Naive B cell (primary cell): ENCODE results near the gene RCAN2. TPM values are rescaled to one million over a fixed set of nuclear protein-coding genes. Genes with fewer than 3 reads are reported as not detected.
A peak's percentile ranks its signal among the peaks of the same experiment; 100 is the strongest.

Experiments used
- ATAC-seq, 2 donors: fragments of 150-1000 bp; cut with Tn5 transposase; 2 replicates each; pipeline ENCODE4 v1.10.0; 2021; ENCODE audit warnings: low read depth in 2 of 2, mild to moderate bottlenecking in 2 of 2, moderate library complexity in 2 of 2
- DNase-seq: peaks from one replicate; pipeline ENCODE4 v3.0.0; 2022
- H3K27ac Mint-ChIP-seq, 6 donors: one replicate each; pipeline ENCODE4 v1.8.0; 2020 to 2022; ENCODE audit warnings: mild to moderate bottlenecking in 6 of 6, mixed read lengths in 6 of 6, moderate library complexity in 5 of 6, inconsistent platforms in 2 of 6
- H3K27me3 Mint-ChIP-seq, 3 donors: one replicate each; pipeline ENCODE4 v1.8.0; 2021 to 2022; ENCODE audit warnings: mixed read lengths in 3 of 3, mild to moderate bottlenecking in 1 of 3
- H3K36me3 Mint-ChIP-seq, 2 donors: one replicate each; pipeline ENCODE4 v1.8.0; 2020 to 2022; ENCODE audit warnings: mixed read lengths in 2 of 2, inconsistent platforms in 1 of 2, mild to moderate bottlenecking in 1 of 2
- H3K4me1 Mint-ChIP-seq, 3 donors: one replicate each; pipeline ENCODE4 v1.8.0; 2020 to 2022; ENCODE audit warnings: mixed read lengths in 3 of 3, inconsistent platforms in 1 of 3, mild to moderate bottlenecking in 1 of 3, moderate library complexity in 1 of 3
- H3K4me3 Mint-ChIP-seq, 8 donors: one replicate each; pipeline ENCODE4 v1.8.0; 2020 to 2022; ENCODE audit warnings: mild to moderate bottlenecking in 8 of 8, mixed read lengths in 8 of 8, moderate library complexity in 8 of 8, inconsistent platforms in 2 of 8
- H3K9me3 Mint-ChIP-seq, 7 donors: one replicate each; pipeline ENCODE4 v1.8.0; 2020 to 2022; ENCODE audit warnings: mixed read lengths in 7 of 7, mild to moderate bottlenecking in 5 of 7, inconsistent platforms in 2 of 7, moderate library complexity in 1 of 7
- polyA plus RNA-seq, 6 donors: library from polyadenylated mRNA; unstranded; fragments of 300-500 nt; fragmentation: Illumina TruSeq; gene quantifications; one replicate each; pipeline ENCODE4 v1.2.3, GENCODE V29; 2021; ENCODE audit warnings: low read depth in 6 of 6

The RCAN2 gene
- polyA plus RNA-seq, 6 donors from 2014 or later = 0.20 TPM; not detected in 5

GRCh38 chr6:46293641-46294316, 197.5 kb downstream of the RCAN2 start:
- peaks cover 0 to 8% (median 0%) of the 10 kb centered on the region in 7 donors for H3K9me3 Mint-ChIP-seq
- DNase-seq = no peak
- peaks cover 0 to 3% (median 0%) of the 10 kb centered on the region in 3 donors for H3K4me1 Mint-ChIP-seq
- H3K27ac Mint-ChIP-seq = no peak overlapping the region
- peaks cover 25 to 46% (median 30%) of the 10 kb centered on the region in 3 donors for H3K27me3 Mint-ChIP-seq
- no peak for ATAC-seq
- H3K36me3 Mint-ChIP-seq = peaks cover 0 to 8% of the 10 kb centered on the region in 2 donors
- H3K4me3 Mint-ChIP-seq = no peak overlapping the region

- Mint-ChIP-seq H3K36me3 (peaks cover 0 to 8% of the 10 kb centered on the region in 2 donors), H3K27ac (no peak overlapping the region), H3K9me3 (peaks cover 0 to 8% (median 0%) of the 10 kb centered on the region in 7 donors), H3K4me3 (no peak overlapping the region), H3K27me3 (peaks cover 33 to 43% (median 35%) of the 10 kb centered on the region in 3 donors), H3K4me1 (peaks cover 0 to 6% (median 0%) of the 10 kb centered on the region in 3 donors)
- DNase-seq (no peak), ATAC-seq (no peak)
Observed at GRCh38 chr6:46291880-46292279, 199.4 kb downstream of the RCAN2 start.

GRCh38 chr6:46291275-46291633, 200.0 kb downstream of the RCAN2 start:
- Mint-ChIP-seq H3K9me3 (peaks cover 0 to 8% (median 0%) of the 10 kb centered on the region in 7 donors), H3K36me3 (peaks cover 0 to 8% of the 10 kb centered on the region in 2 donors), H3K4me3 (no peak overlapping the region), H3K27ac (no peak overlapping the region), H3K27me3 (peaks cover 33 to 38% (median 35%) of the 10 kb centered on the region in 3 donors), H3K4me1 (peaks cover 0 to 6% (median 0%) of the 10 kb centered on the region in 3 donors)
- DNase-seq = no peak
- ATAC-seq = no peak

GRCh38 chr6:46290421-46291274, 200.6 kb downstream of the RCAN2 start:
- Mint-ChIP-seq H3K4me3 (no peak overlapping the region), H3K27me3 (peaks cover 31 to 37% (median 34%) of the 10 kb centered on the region in 3 donors), H3K4me1 (peaks cover 0 to 6% (median 0%) of the 10 kb centered on the region in 3 donors), H3K27ac (peak overlapping the region in 1 of 6 donors; percentile 31), H3K9me3 (peaks cover 0 to 7% (median 0%) of the 10 kb centered on the region in 7 donors), H3K36me3 (peaks cover 0 to 8% of the 10 kb centered on the region in 2 donors)
- ATAC-seq = no peak
- DNase-seq = no peak

GRCh38 chr6:46289898-46290297, 201.4 kb downstream of the RCAN2 start:
- Mint-ChIP-seq H3K36me3 (peaks cover 0 to 1% of the 10 kb centered on the region in 2 donors), H3K27me3 (peaks cover 24 to 30% (median 27%) of the 10 kb centered on the region in 3 donors), H3K4me3 (no peak overlapping the region), H3K9me3 (peaks cover 0 to 2% (median 0%) of the 10 kb centered on the region in 7 donors), H3K27ac (no peak overlapping the region), H3K4me1 (peaks cover 0 to 6% (median 0%) of the 10 kb centered on the region in 3 donors)
- DNase-seq = no peak
- ATAC-seq = no peak

- no peak overlapping the region for H3K27ac Mint-ChIP-seq
- no peak overlapping the region for H3K4me3 Mint-ChIP-seq
- DNase-seq (no peak), ATAC-seq (no peak)
- H3K27me3 Mint-ChIP-seq = peaks cover 23 to 27% (median 25%) of the 10 kb centered on the region in 3 donors
- H3K9me3 Mint-ChIP-seq = peaks cover 0 to 2% (median 0%) of the 10 kb centered on the region in 7 donors
- H3K36me3 Mint-ChIP-seq = no peaks in the 10 kb centered on the region
- H3K4me1 Mint-ChIP-seq = peaks cover 0 to 6% (median 0%) of the 10 kb centered on the region in 3 donors
Observed at GRCh38 chr6:46288835-46289234, 202.4 kb downstream of the RCAN2 start.

- Mint-ChIP-seq H3K4me1 (peaks cover 0 to 6% (median 0%) of the 10 kb centered on the region in 3 donors), H3K9me3 (peaks cover 0 to 2% (median 0%) of the 10 kb centered on the region in 7 donors), H3K36me3 (no peaks in the 10 kb centered on the region), H3K27ac (no peak overlapping the region), H3K27me3 (peaks cover 22 to 25% (median 23%) of the 10 kb centered on the region in 3 donors), H3K4me3 (no peak overlapping the region)
- DNase-seq = no peak
- no peak for ATAC-seq
Observed at GRCh38 chr6:46287681-46288080, 203.6 kb downstream of the RCAN2 start.

GRCh38 chr6:46287043-46287442, 204.2 kb downstream of the RCAN2 start:
- H3K27ac Mint-ChIP-seq = no peak overlapping the region
- H3K36me3 Mint-ChIP-seq = no peaks in the 10 kb centered on the region
- DNase-seq (no peak), ATAC-seq (no peak)
- H3K4me3 Mint-ChIP-seq = no peak overlapping the region
- H3K9me3 Mint-ChIP-seq = peaks cover 0 to 2% (median 0%) of the 10 kb centered on the region in 7 donors
- H3K4me1 Mint-ChIP-seq = peaks cover 0 to 6% (median 0%) of the 10 kb centered on the region in 3 donors
- H3K27me3 Mint-ChIP-seq = peaks cover 22 to 25% (median 23%) of the 10 kb centered on the region in 3 donors

- H3K27ac Mint-ChIP-seq = no peak overlapping the region
- DNase-seq (no peak), ATAC-seq (no peak)
- peaks cover 0 to 2% (median 0%) of the 10 kb centered on the region in 7 donors for H3K9me3 Mint-ChIP-seq
- no peaks in the 10 kb centered on the region for H3K36me3 Mint-ChIP-seq
- peaks cover 0 to 6% (median 0%) of the 10 kb centered on the region in 3 donors for H3K4me1 Mint-ChIP-seq
- peaks cover 3 to 21% (median 20%) of the 10 kb centered on the region in 3 donors for H3K27me3 Mint-ChIP-seq
- H3K4me3 Mint-ChIP-seq = no peak overlapping the region
Observed at GRCh38 chr6:46284475-46284874, 206.8 kb downstream of the RCAN2 start.

GRCh38 chr6:46281110-46281509, 210.1 kb downstream of the RCAN2 start:
- H3K9me3 Mint-ChIP-seq = peaks cover 0 to 2% (median 0%) of the 10 kb centered on the region in 7 donors
- H3K27ac Mint-ChIP-seq = no peak overlapping the region
- no peak overlapping the region for H3K4me3 Mint-ChIP-seq
- DNase-seq = no peak
- ATAC-seq = no peak
- H3K27me3 Mint-ChIP-seq = peaks cover 12 to 21% (median 13%) of the 10 kb centered on the region in 3 donors
- no peaks in the 10 kb centered on the region for H3K36me3 Mint-ChIP-seq
- H3K4me1 Mint-ChIP-seq = no peaks in the 10 kb centered on the region

GRCh38 chr6:46279874-46280273, 211.4 kb downstream of the RCAN2 start:
- ATAC-seq (no peak), DNase-seq (no peak)
- H3K4me1 Mint-ChIP-seq = no peaks in the 10 kb centered on the region
- peaks cover 0 to 5% (median 0%) of the 10 kb centered on the region in 7 donors for H3K9me3 Mint-ChIP-seq
- no peak overlapping the region for H3K27ac Mint-ChIP-seq
- H3K4me3 Mint-ChIP-seq = no peak overlapping the region
- H3K36me3 Mint-ChIP-seq = no peaks in the 10 kb centered on the region
- H3K27me3 Mint-ChIP-seq = peaks cover 13 to 21% (median 17%) of the 10 kb centered on the region in 3 donors

- Mint-ChIP-seq H3K9me3 (peaks cover 0 to 5% (median 0%) of the 10 kb centered on the region in 7 donors), H3K4me1 (no peaks in the 10 kb centered on the region), H3K27ac (no peak overlapping the region), H3K27me3 (peaks cover 21 to 31% (median 22%) of the 10 kb centered on the region in 3 donors), H3K4me3 (no peak overlapping the region), H3K36me3 (no peaks in the 10 kb centered on the region)
- ATAC-seq (no peak), DNase-seq (no peak)
Observed at GRCh38 chr6:46276576-46277142, 214.6 kb downstream of the RCAN2 start.

GRCh38 chr6:46274502-46274901, 216.7 kb downstream of the RCAN2 start:
- ATAC-seq (no peak), DNase-seq (no peak)
- peaks cover 18 to 21% (median 20%) of the 10 kb centered on the region in 3 donors for H3K27me3 Mint-ChIP-seq
- no peak overlapping the region for H3K4me3 Mint-ChIP-seq
- H3K36me3 Mint-ChIP-seq = no peaks in the 10 kb centered on the region
- H3K27ac Mint-ChIP-seq = no peak overlapping the region
- H3K9me3 Mint-ChIP-seq = peaks cover 0 to 5% (median 0%) of the 10 kb centered on the region in 7 donors
- H3K4me1 Mint-ChIP-seq = no peaks in the 10 kb centered on the region
